H1 (cell line): ENCODE measurements around the gene CNKSR2.

Experiments
- BACH1 ChIP-seq: IDR thresholded peaks from 2 replicates; pipeline ENCODE4 v1.6.1; 2012; ENCODE audit warnings: low read length, improper control_type of control experiment
- CHD2 ChIP-seq: IDR thresholded peaks from 2 replicates; pipeline ENCODE4 v1.6.1; 2012; ENCODE audit warnings: low read length, improper control_type of control experiment
- EP300 ChIP-seq, 2 experiments: IDR thresholded peaks; 1 replicate in 1 of 2; 2 replicates in 1 of 2; pipeline ENCODE4 v1.6.1; 2011 to 2012; ENCODE audit warnings: low read depth in 2 of 2, low read length in 2 of 2, mild to moderate bottlenecking in 2 of 2, borderline replicate concordance in 1 of 2, inconsistent platforms in 1 of 2, moderate library complexity in 1 of 2
- PHF8 ChIP-seq: fragments of 200-600 bp; sonication (generic); conservative IDR thresholded peaks from 2 replicates; pipeline ENCODE4 v1.7.1; 2012; ENCODE audit warnings: low read depth, mild to moderate bottlenecking, inconsistent platforms, low read length, moderate library complexity
- TF ChIP-seq, protein P1 (sequence below): IDR thresholded peaks from 2 replicates; pipeline ENCODE4 v1.6.1; 2012; ENCODE audit warnings: low read length, inconsistent platforms
- TF ChIP-seq, protein P2 (sequence below), 3 experiments: IDR thresholded peaks; 1 replicate in 2 of 3; 2 replicates in 1 of 3; pipeline versions ENCODE4 v1.5.1 to v1.6.1; 2011; ENCODE audit warnings: low read length in 3 of 3, mild to moderate bottlenecking in 3 of 3, inconsistent platforms in 2 of 3, low read depth in 1 of 3, moderate library complexity in 1 of 3; ENCODE audit not compliant: insufficient read depth in 1 of 3; ENCODE audit errors: control extremely low read depth in 1 of 3

DNA sequence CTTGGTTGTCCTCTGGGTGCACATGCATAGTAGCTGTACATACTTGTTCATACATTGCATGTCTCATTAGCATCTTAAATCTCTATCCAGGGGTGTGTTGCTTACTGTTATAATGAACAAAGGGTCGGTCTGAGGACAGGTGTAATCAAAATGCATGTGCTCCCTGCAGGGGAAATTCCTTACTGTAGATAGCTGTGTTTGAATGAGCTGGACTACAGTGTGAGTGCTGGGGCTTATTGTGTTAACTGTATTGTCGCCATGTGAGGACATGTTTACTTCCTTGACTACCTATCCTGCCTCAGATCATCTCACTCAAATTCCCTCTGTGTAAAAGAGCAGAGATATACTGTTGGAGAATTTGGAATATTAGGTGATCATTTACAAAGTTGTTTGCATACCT lies 185.2 kb downstream of the CNKSR2 start:
- TF ChIP-seq, protein P1, sequence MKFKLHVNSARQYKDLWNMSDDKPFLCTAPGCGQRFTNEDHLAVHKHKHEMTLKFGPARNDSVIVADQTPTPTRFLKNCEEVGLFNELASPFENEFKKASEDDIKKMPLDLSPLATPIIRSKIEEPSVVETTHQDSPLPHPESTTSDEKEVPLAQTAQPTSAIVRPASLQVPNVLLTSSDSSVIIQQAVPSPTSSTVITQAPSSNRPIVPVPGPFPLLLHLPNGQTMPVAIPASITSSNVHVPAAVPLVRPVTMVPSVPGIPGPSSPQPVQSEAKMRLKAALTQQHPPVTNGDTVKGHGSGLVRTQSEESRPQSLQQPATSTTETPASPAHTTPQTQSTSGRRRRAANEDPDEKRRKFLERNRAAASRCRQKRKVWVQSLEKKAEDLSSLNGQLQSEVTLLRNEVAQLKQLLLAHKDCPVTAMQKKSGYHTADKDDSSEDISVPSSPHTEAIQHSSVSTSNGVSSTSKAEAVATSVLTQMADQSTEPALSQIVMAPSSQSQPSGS: no peak
- TF ChIP-seq, protein P2, sequence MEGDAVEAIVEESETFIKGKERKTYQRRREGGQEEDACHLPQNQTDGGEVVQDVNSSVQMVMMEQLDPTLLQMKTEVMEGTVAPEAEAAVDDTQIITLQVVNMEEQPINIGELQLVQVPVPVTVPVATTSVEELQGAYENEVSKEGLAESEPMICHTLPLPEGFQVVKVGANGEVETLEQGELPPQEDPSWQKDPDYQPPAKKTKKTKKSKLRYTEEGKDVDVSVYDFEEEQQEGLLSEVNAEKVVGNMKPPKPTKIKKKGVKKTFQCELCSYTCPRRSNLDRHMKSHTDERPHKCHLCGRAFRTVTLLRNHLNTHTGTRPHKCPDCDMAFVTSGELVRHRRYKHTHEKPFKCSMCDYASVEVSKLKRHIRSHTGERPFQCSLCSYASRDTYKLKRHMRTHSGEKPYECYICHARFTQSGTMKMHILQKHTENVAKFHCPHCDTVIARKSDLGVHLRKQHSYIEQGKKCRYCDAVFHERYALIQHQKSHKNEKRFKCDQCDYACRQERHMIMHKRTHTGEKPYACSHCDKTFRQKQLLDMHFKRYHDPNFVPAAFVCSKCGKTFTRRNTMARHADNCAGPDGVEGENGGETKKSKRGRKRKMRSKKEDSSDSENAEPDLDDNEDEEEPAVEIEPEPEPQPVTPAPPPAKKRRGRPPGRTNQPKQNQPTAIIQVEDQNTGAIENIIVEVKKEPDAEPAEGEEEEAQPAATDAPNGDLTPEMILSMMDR (IDR thresholded peaks at IDR 0.05; ENCODE audit: control extremely low read depth in 1 of 3, insufficient read depth in 1 of 3, low read depth in 1 of 3, low read length in 3 of 3): no peak
- no peak for TF ChIP-seq EP300 (IDR thresholded peaks at IDR 0.05; ENCODE audit: borderline replicate concordance in 1 of 2, low read depth in 2 of 2, low read length in 2 of 2)
- no peak for TF ChIP-seq CHD2
- TF ChIP-seq BACH1: no peak
- TF ChIP-seq PHF8: no peak
